T-helper 2 cell treated with Interferon-gamma antibody and Interleukin-4, amounts not matched to agents 100 ng/mL and 5 ng/mL, for 36 hours (primary cell): ENCODE results near the gene LITAFD. TPM values are rescaled to one million over a fixed set of nuclear protein-coding genes. Genes with fewer than 3 reads are reported as not detected.

Source experiments
- intact Hi-C: fragments of 100-400 bp; cut with micrococcal nuclease; formaldehyde crosslinking; loops from one replicate; pipeline ENCODE4 v1.15.1; 2023
- total RNA-seq: library from RNA; stranded (reverse); gene quantifications from 2 replicates; pipeline ENCODE4 v1.2.3, GENCODE V29; 2022

LITAFD gene
- total RNA-seq, 1 donor from 2014 or later, result not detected

- intact Hi-C loops, result loop anchor here (1.0 kb wide), 1 partner anchor 17 kb away; no protein-coding TSS in a partner anchor
These were observed 37.2 kb downstream of the LITAFD start for GRCh38 chr16:8919089-8919933.

GRCh38 chr16:8919934-8920462 lies 37.8 kb downstream of the LITAFD start:
- intact Hi-C loops, result loop anchor here (1.0 to 5.0 kb wide), 3 partner anchors 16 to 217 kb away; partner anchors contain the start of gene USP7

GRCh38 chr16:8920645-8921346 lies 38.6 kb downstream of the LITAFD start:
- intact Hi-C loops, result loop anchor here (5.0 kb wide), 2 partner anchors 42 to 217 kb away; partner anchors contain the start of gene USP7

GRCh38 chr16:8921347-8921984 lies 39.3 kb downstream of the LITAFD start:
- intact Hi-C loops, result loop anchor here (5.0 kb wide), 2 partner anchors 41 to 216 kb away; partner anchors contain the start of gene USP7

GRCh38 chr16:8923199-8923598 lies 41.0 kb downstream of the LITAFD start:
- intact Hi-C loops, result loop anchor here (5.0 kb wide), 2 partner anchors 39 to 214 kb away; partner anchors contain the start of gene USP7

- intact Hi-C loops, result loop anchor here (5.0 kb wide), 2 partner anchors 38 to 213 kb away; partner anchors contain the start of gene USP7
These were observed 42.1 kb downstream of the LITAFD start for GRCh38 chr16:8924214-8924613.

- intact Hi-C loops, result no loop called here
These were observed 43.3 kb downstream of the LITAFD start for GRCh38 chr16:8925455-8925854.

GRCh38 chr16:8926827-8927226 lies 44.7 kb downstream of the LITAFD start:
- intact Hi-C loops, result no loop called here

- intact Hi-C loops, result no loop called here
These were observed 46.4 kb downstream of the LITAFD start for GRCh38 chr16:8928467-8928957.

- intact Hi-C loops, result no loop called here
These were observed 47.1 kb downstream of the LITAFD start for GRCh38 chr16:8929086-8929748.

GRCh38 chr16:8931859-8932258 lies 49.7 kb downstream of the LITAFD start:
- intact Hi-C loops, result no loop called here

- intact Hi-C loops, result no loop called here
These were observed 52.5 kb downstream of the LITAFD start for GRCh38 chr16:8934601-8935000.

Other genes starting within 250 kb of the LITAFD start
- gene ABAT, start 207.7 kb upstream of the LITAFD start, total RNA-seq, result 8.5 and 9.4 TPM in 2 replicates
- gene TMEM186, start 84.7 kb upstream of the LITAFD start, total RNA-seq, result 10.0 and 11.8 TPM in 2 replicates
- 49.3 and 56.3 TPM in 2 replicates for gene PMM2, start 84.5 kb upstream of the LITAFD start, total RNA-seq
- gene CARHSP1, start 13.3 kb upstream of the LITAFD start, total RNA-seq, result 153 and 161 TPM in 2 replicates
- gene USP7, start 81.6 kb downstream of the LITAFD start, total RNA-seq, result 165 and 166 TPM in 2 replicates
- gene HAPSTR1, start 209.3 kb downstream of the LITAFD start, total RNA-seq, result 62.5 and 63.5 TPM in 2 replicates